ENCODE results near the gene SLC23A2.
"Not testable (repeated sequence)": the region's sequence is repeated elsewhere in the genome, so short reads cannot be mapped to it uniquely, and the experiment has no call there.

Gene SLC23A2

GRCh38 chr20:5001174-5002076 lies at the start of gene SLC23A2:
Gene SLC23A2, minus strand, starts transcription at chr20:5001510. Its CDS starts 68,948 bp downstream, at chr20:4932562.
- peak; percentile 54 for DNase-seq (ENCODE audit: low read depth)

- DNase-seq (ENCODE audit: low read depth), result no peak
These were observed 45.5 kb upstream of the SLC23A2 start for GRCh38 chr20:5046656-5047339.

GRCh38 chr20:5045906-5046305 lies 44.6 kb upstream of the SLC23A2 start:
- no peak for DNase-seq (ENCODE audit: low read depth)

- no peak for DNase-seq (ENCODE audit: low read depth)
These were observed 42.8 kb upstream of the SLC23A2 start for GRCh38 chr20:5044075-5044620.

GRCh38 chr20:5041433-5041832 lies 40.1 kb upstream of the SLC23A2 start:
- no peak for DNase-seq (ENCODE audit: low read depth)

GRCh38 chr20:5040345-5040744 lies 39.0 kb upstream of the SLC23A2 start:
- no peak for DNase-seq (ENCODE audit: low read depth)

GRCh38 chr20:5039889-5040288 lies 38.6 kb upstream of the SLC23A2 start:
- no peak for DNase-seq (ENCODE audit: low read depth)

GRCh38 chr20:5039255-5039657 lies 37.9 kb upstream of the SLC23A2 start:
- no peak for DNase-seq (ENCODE audit: low read depth)

GRCh38 chr20:5036828-5037227 lies 35.5 kb upstream of the SLC23A2 start:
- no peak for DNase-seq (ENCODE audit: low read depth)

- not testable (repeated sequence) for DNase-seq (ENCODE audit: low read depth)
These were observed 34.2 kb upstream of the SLC23A2 start for GRCh38 chr20:5035518-5035917.

GRCh38 chr20:5033566-5033965 lies 32.3 kb upstream of the SLC23A2 start:
- no peak for DNase-seq (ENCODE audit: low read depth)

GRCh38 chr20:5031701-5032100 lies 30.4 kb upstream of the SLC23A2 start:
- DNase-seq (ENCODE audit: low read depth), result not testable (repeated sequence)

GRCh38 chr20:5031206-5031557 lies 29.9 kb upstream of the SLC23A2 start:
- no peak for DNase-seq (ENCODE audit: low read depth)

- DNase-seq (ENCODE audit: low read depth), result no peak
These were observed 29.3 kb upstream of the SLC23A2 start for GRCh38 chr20:5030348-5031205.

GRCh38 chr20:5028258-5029059 lies 27.1 kb upstream of the SLC23A2 start:
- not testable (repeated sequence) for DNase-seq (ENCODE audit: low read depth)

- no peak for DNase-seq (ENCODE audit: low read depth)
These were observed 23.7 kb upstream of the SLC23A2 start for GRCh38 chr20:5024982-5025381.

GRCh38 chr20:5024103-5024502 lies 22.8 kb upstream of the SLC23A2 start:
- no peak for DNase-seq (ENCODE audit: low read depth)

- not testable (repeated sequence) for DNase-seq (ENCODE audit: low read depth)
These were observed 21.9 kb upstream of the SLC23A2 start for GRCh38 chr20:5023171-5023570.

GRCh38 chr20:5020760-5021159 lies 19.4 kb upstream of the SLC23A2 start:
- no peak for DNase-seq (ENCODE audit: low read depth)

GRCh38 chr20:5013682-5014447 lies 12.6 kb upstream of the SLC23A2 start:
- no peak for DNase-seq (ENCODE audit: low read depth)
